ENCODE data around the gene POLG. TPM values are rescaled to one million over a fixed set of nuclear protein-coding genes. Genes with fewer than 3 reads are reported as not detected.

Gene POLG
- total RNA-seq, 1 donor from 2014 or later = 39.7 TPM

DNA sequence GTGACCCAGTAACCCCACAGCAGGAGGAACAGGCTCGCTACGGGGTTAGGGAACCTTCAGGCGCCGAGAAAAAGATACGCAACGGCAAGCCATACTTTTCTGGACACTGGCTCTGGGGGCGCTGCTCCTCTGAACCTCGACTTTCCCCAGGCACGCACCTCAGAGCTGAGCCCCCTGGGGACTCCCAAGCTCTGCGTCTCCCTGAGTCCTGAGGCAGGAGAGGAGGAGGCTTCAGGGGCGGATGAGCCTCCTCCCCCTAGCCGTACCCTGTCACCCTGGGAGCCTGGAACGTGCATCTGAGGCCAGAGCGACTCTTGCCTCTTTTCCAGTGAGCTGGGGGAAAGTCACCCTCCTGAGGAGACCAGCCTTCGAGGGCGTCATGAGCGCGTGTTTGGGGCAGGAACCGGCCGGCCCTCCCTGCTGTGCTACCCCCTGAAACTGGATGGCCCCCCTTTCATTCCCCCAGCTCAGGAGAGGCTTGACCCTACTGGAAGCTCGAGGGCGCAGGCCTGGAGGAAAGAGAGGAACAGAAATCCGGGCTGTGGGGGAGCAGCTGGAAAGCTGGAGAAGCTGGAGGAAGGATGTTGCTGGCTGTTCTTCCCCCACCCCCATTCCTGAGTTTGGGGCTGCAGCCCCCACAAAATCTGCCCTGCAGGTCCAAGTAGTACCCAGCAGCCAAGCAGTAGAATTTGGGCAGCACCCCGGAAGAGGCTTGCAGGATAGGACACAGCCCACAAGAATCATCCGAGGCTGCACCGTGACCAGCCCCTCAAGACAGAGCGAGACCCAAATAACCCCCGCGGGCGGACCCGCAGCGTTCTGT, 25.1 kb upstream of the POLG start:
- DNase-seq (ENCODE audit: missing footprints) (no peak), ATAC-seq (no peak)
- intact Hi-C loops (cut with DNase I) = loop anchor here (5.0 kb wide), 2 partner anchors 113 to 193 kb away; no protein-coding TSS in a partner anchor

DNA sequence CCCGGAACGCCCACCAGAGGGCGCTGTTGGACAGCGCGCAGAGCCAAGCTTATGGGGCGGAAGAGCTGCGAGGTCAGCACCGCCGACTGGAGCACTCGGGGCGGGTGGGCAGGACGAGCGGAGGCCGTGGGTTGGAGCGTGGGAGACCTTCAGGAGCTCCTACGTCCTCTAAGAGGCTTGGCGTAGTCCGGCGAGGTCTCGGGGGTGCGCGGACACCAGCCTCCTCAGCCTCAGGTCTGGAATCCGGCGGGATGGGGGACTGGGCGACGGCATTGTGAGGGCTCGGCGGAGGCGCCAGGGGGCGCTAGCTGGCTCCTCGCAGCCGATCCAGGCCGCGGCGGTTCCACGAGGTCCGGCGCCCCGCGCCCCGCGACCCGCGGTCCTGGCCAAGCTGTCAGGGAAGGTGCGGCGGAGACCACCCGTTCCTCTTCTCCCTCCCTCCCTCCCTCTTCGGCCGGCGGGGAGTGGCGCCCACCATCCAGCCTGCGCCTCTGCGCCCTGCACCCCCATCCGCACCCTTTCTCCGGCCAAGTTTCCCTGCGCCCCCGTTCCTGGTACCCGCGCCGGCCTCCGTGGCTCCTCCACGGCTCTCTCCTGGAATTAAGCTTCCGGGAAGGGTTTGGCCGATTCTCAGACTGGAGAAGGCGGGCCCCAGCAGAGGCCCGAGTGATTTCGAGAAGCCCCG, 24.3 kb upstream of the POLG start:
- ATAC-seq (peak; percentile 90), DNase-seq (ENCODE audit: missing footprints) (peak; percentile 90)
- intact Hi-C loops (cut with DNase I) = loop anchor here (1.0 to 5.0 kb wide), 3 partner anchors 71 to 193 kb away; no protein-coding TSS in a partner anchor

DNA sequence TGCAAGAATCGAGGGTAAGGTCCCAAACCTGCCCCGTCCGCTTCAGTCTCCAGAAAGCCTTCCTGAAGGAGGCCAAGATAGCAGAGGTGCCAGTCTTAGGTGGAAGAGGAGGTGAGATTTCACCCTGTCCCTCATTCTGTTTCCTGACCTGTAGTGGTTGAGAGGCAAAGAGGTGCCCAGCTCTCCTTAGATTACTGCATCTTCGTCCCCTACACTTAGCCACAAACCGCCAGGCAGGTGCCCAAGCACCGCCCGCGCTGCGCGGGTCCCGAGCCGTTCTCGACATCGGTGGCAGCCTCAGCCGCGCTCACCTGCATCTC, 23.8 kb upstream of the POLG start:
- intact Hi-C loops (cut with DNase I) = loop anchor here (1.0 to 5.0 kb wide), 3 partner anchors 72 to 194 kb away; no protein-coding TSS in a partner anchor
- no peak for ATAC-seq
- no peak for DNase-seq (ENCODE audit: missing footprints)

DNA sequence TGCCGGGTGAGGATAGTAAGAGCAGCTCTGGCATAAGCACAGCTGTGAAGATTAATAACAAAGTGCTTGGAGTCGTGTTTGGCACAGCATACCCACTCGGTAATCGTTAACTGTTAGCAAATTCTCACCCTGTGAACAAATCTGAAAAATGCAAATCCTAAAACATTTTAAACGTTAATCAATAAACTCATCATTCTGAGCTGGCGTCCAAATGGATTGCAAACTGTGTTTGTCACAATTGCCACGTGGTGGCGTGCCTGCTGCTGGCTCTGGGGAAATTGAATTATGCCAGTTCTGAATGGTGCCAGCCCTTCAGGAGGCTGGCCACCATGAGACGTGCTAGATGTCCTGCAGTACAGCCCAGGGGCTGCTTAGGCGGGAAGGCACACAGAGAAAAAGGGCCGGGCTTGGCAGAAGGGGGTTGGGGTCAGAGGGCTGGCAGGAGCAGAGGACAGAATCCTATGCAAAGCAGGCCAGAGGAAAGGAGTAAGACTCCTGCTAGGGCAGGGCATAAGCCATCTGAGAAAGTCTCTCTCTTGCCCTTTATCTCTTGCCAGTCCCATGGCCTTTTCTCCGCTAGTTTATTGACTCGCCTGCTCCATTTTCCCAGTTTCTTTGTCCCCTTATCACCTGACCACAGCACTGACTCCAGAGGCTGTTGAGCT, 22.1 kb upstream of the POLG start:
- DNase-seq (ENCODE audit: missing footprints) = no peak
- intact Hi-C loops (cut with DNase I) = loop anchor here (5.0 kb wide), 2 partner anchors 116 to 196 kb away; no protein-coding TSS in a partner anchor
- ATAC-seq = no peak

DNA sequence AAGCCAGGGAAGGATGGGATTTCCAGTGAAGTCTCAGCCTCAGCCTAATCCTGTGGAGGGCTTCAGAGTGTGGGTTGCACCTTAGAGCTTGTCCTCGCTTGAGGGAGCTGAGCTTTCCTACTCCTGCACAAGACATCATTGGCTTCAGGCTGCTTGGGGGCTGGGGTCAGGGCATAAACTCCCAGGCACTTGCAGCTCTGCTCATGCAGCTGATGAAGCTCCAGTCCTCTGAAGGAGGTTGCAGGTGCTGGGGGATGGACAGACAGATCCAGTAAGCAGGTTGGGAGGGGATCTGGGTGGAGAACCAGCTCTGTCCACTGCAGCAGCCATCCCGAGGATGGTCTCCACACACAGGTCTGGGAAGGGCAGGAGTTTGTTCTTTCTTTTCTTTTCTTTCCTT, 19.4 kb upstream of the POLG start:
- intact Hi-C loops (cut with DNase I) = no loop called here
- DNase-seq (ENCODE audit: missing footprints) = no peak
- ATAC-seq = no peak

DNA sequence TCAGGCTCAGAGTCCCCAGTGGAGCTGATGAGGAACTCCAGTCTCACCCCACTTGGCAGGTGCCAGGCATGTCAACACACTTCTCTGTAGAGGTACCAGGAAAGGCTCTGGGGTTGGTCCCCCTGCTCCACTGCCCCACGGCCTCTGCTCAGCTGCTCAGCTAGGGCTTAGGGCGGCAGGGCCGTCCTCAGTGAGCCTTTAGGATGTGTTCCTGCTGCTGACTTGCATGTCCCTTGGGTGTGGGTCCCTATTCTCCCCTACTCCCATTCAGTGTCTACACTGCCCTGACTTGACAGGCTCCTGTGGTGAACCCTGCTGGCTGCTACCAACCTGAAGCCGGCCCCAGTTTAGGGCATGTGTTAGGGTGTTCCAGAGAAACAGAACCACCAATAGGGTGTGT, 17.9 kb upstream of the POLG start:
- intact Hi-C loops (cut with DNase I) = no loop called here
- no peak for ATAC-seq
- DNase-seq (ENCODE audit: missing footprints) = no peak

DNA sequence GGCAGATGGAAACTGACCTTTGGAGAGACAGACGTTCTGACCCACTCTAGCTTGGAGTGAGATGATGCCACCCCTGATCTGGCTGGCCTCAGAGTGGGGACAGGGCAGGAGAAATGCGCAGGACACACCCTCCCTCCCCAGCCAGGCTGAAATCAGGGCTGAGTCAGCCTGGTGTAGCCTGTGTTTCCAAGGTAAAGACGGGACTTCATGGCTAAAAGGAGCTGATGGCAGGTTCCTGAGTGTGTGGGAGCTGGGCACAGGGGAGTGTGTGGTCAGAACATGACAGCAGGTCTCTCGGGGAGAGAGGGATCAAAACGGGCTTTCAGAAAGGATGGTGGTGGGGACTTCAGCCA, 14.6 kb upstream of the POLG start:
- ATAC-seq = no peak
- intact Hi-C loops (cut with DNase I) = no loop called here

DNA sequence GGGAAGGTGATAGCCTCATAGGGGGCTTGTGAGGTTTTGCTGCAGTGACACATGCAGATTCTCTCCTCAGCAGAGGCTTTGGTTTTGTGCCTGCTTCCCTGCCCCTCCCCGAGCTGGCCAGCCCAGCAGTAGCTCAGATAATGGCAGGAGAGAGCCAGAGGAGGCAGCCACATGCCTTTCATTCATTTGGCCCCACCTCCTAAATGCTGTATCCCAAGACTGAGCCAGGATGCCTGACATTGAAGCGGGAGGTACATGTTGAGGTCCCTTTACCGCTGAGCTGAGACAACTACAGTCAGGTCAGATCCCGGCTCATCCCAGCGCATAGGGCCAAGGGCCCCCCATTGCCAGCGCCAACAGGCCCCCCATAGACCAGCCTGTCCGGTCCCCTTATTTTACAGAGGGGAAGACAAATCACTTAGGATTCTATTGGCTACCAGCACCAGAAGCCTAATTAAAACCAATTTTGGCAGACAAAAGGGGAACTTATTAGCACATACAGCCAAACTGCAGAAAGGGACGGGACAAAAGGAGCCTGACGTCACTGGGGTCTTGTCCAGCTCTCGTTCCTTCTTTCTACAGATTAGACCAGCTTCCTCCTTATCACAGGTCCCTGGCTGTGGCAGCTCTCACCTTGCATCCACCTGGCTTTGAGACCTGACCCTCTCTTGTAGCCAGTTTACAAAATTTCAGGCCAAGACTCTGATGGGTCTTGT, 12.1 kb upstream of the POLG start:
- no peak for ATAC-seq
- no peak for DNase-seq (ENCODE audit: missing footprints)
- intact Hi-C loops (cut with DNase I) = no loop called here

More for the DNA sequence above, 14.6 kb upstream of the POLG start:
- no peak for DNase-seq (ENCODE audit: missing footprints)

DNA sequence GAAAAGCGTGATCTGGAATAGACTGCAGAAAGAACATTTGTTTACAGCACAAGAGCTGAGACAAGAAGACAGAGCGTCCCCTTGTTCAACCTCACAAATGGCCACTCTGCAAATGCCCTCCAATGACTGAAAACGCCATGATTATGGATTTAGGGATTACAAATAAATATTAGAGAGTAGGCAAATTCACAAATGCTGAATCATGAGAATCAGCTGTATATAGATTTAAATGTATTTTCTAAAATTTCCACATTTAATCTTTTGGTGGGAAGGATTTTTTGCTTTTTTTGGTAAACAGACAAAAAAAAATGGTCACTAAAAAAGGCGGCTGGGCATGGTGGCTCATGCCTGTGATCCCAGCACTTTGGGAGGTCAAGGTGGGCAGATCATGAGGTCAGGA, 10.6 kb upstream of the POLG start:
- DNase-seq (ENCODE audit: missing footprints) (no peak), ATAC-seq (no peak)
- intact Hi-C loops (cut with DNase I) = no loop called here

DNA sequence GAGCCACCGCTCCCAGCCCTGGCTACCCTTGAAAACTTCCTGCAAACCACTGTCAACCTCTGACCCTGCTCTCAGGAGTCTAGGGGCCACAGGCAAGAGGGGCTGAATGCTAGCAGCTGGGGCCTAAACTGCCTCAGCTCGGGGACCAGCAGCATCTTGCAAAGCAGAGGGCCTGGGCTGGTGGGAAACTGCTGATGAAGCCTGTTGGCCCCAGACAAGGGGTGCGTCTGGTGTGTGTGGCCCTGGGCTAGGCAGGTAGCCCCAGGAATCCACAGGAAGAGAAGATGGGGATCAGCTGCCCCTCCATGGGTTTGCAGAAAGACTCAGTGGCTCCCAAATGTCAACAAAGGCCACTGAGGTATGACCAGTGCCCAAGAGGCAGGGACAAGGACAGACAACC, 8.2 kb upstream of the POLG start:
- intact Hi-C loops (cut with DNase I) = no loop called here
- ATAC-seq (no peak), DNase-seq (ENCODE audit: missing footprints) (no peak)

DNA sequence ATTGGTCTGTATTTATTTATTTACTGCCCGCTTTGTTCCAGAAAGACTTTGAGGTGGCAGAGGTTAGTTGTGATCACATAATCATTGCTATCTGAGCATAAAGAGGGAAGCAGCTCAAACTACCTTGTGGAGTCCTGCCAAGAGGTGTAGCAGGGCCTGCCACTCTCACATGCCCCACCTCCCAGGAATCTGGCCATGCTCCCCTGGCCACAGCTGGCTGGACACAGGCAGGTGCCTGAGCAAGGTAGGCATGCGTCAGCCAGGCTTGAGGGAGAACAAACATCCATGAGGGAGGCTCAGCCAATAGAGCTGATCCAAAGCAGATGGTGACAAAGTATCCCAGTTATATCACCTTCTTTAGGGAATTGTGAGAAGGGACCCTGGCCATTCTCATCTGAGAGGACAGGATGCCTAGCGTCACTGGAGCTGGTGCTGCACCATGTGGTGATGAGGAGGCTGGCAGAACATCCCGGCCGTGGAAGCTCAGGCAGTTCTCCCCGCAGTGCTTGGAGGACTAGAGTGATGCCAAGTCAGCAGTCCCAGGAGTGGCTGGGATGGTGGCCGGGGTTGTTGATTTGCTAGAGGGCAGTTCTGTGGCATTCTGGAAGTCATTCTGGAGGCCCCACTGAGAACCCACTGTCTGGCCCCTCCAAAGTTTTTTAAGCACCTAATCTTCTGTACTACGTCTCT, 6.8 kb upstream of the POLG start:
- no peak for ATAC-seq
- intact Hi-C loops (cut with DNase I) = no loop called here
- no peak for DNase-seq (ENCODE audit: missing footprints)

DNA sequence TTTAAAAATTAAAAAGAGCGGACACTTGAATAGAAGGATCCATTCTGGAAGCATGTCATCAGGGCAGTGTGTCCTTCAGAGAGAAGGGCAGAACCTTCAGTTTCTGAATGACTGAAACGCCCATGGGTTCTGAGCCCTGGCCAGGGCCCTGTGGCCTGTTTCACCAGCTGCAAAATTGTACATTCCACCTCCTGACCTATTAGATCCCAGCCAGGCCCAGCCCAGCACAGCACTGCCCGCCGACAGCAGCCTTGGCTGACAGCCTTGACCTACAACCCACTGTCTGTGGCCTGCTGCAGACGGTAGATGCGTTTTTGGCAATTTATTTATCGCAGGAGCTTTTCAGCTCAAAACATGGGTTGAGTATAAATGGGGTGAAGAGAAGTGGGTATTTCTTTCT, 5.9 kb upstream of the POLG start:
- intact Hi-C loops (cut with DNase I) = no loop called here
- ATAC-seq (no peak), DNase-seq (ENCODE audit: missing footprints) (no peak)

DNA sequence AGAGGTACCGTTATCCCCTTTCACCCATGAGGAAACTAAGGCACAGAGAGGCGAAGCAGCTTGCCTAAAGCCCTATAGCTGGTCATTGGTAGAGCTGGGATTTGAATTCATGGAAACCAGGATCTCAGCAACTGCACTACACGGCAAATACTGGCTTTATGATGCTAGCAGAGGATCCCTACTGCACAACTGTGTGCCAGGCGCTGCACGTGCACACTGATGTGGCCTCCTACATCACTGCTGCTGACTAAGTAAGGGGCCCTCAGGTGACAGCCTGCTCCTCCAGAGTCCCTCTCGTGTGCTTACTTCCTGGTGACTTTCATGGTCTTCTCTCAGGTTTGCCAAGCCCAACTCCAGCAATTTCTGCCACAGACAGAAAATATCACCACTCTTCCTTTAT, 3.4 kb upstream of the POLG start:
- no peak for ATAC-seq
- intact Hi-C loops (cut with DNase I) = no loop called here
- DNase-seq (ENCODE audit: missing footprints) = no peak

DNA sequence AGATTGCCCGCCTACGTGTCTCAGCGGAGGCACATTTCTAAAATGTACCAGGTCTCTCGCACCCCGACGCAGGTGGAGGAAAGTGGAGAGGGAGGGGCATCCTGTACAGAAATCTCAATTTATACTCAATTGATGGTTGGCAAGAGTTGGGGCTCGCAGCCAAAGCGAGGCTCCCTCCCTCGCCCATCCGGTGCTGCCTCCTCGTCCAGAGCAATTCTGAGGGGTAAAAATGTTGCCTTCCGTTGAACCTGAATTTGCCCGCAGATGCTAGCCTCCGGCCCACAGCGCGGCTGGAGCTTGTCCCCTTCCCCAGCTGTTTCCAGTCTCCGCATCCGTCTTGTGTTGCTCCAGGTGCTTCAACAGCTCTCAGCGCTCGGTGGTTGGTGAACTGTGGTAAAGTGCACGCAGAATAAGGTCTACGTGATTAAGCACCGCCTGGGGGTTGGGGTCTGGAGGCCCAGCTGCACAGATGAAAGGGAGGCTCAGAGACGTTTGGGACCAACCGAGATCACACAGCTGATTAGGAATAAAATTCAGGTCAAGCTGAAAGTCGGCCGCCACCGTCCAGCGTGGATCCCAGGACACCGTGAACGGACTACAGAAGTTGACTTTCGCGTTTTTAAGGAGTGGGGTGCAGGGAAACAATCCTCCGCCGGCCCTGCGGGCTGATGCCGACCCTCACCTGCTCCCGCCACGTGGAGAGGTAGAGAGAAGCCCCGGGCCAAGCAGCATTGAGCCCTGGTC, 846 bp upstream of the POLG start:
- no peak for ATAC-seq
- DNase-seq (ENCODE audit: missing footprints) = no peak
- intact Hi-C loops (cut with DNase I) = no loop called here

DNA sequence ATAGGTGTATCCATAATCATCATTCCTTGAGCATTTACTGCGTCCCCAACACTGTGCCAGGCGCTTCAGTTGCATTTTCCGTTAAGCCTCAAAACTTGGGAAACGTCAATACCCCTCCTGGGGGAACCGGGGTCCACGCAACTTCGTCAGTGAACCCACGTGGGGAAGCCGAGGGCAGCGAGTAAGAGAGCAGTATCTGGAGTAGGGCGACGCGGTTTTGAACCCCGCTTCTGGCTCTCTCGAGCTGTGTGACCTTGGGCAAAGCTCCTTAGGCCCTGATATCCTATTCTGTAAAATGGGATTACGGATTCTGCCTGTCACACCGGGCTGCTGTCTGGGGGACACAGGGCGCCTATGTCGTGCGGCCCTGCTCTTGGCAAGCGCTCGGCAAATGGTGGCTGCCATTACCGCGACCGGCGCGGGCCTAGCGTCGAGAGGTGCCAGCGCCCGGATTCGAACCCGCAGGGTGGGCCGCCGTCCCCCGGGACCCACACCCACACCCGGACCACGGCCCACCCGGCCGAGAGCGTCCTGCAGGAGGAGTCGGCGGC, 590 bp downstream of the POLG start:
- DNase-seq (ENCODE audit: missing footprints) = no peak
- intact Hi-C loops (cut with DNase I) = no loop called here
- ATAC-seq = no peak

DNA sequence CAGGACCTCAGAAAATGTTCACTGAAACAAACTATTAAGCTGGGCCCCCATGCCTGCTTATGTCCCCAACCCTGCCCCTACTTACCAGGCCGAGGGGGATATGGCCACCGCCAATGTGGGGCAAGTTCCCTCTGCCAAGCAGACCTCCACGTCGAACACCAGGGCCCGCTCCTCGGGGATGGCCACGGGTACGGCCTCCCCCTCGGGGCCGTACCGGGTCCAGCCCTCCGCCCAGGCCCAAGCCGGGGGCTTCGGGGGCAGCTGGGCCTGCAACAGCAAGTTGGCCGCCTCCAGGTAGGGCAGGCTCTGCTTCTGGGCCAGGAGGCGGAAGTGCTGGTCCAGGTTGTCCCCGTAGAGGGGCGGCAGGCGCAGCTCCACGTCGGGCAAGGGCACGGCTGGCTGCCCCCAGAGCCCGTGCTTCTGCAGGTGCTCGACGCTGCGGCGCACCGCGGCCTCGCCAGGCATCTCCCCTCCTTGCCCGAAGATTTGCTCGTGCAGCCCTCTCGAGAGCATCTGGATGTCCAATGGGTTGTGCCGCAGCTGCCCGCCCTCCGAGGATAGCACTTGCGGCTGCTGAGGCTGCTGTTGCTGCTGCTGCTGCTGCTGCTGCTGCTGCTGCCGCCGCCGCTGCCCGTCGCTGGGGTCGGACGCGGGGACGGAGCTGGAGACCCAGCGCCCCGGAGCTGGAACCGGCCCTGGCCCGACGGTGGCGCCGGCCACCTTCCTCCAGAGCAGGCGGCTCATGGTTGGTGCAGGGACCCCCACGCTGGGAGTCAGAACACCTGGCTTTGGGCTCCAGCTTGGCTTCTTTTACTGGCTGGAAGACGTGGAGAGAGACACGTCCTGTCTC, 1.4 kb downstream of the POLG start:
- ATAC-seq = no peak
- DNase-seq (ENCODE audit: missing footprints) = no peak
- intact Hi-C loops (cut with DNase I) = no loop called here

DNA sequence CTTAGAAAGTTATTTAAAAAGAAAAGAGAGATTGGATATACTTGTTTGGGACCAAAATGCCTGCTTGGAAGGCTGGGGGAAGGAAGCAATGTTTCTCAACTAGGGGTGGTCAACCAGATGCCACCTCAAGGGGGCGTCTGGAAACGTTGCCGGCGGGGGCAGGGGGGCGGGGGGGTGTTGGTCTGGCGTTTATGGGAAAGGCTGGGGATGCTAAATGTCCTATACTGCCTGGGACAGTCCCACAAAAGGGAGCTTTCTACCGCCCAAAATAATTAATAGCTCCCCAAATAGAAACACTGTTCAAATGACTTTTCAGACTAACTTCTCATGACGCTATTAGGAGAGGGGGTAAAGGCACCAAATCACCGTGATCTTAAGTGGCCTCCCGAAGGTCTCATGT, 2.2 kb downstream of the POLG start:
- no peak for ATAC-seq
- intact Hi-C loops (cut with DNase I) = no loop called here

More for the DNA sequence above, 2.2 kb downstream of the POLG start:
- no peak for DNase-seq (ENCODE audit: missing footprints)

Measured in Right ventricle myocardium inferior (tissue), 1 donor.